SK-MEL-5 (cell line): ENCODE results near the gene ATP11B. TPM values are rescaled to one million over a fixed set of nuclear protein-coding genes. Genes with fewer than 3 reads are reported as not detected.
"Not testable (repeated sequence)": the region's sequence is repeated elsewhere in the genome, so short reads cannot be mapped to it uniquely, and the experiment has no call there.

ENCODE experiments used
- DNase-seq: peaks from one replicate; pipeline ENCODE4 v3.0.0-alpha.2; 2016; ENCODE audit warnings: low read depth, low spot score
- in situ Hi-C: cut with HindIII; loops from 2 replicates; pipeline ENCODE4 v1.10.0; 2016; ENCODE audit warnings: low sequenced_read_pairs, high pct_unique_total_duplicates, low pct_unique_long_range_greater_than_20kb
- total RNA-seq: library from RNA; depleted of rRNA; stranded (reverse); fragments of >200 nt; shearing (Covaris generic); gene quantifications from 2 replicates; pipeline ENCODE4 v1.2.3, GENCODE V29; 2014

Gene ATP11B
- total RNA-seq, 1 experiment from 2014 or later = 49.6 TPM

- no peak for DNase-seq
- in situ Hi-C loops = no loop called here
Observed at GRCh38 chr3:182790612-182791011, 2.7 kb upstream of the ATP11B start.

- in situ Hi-C loops = no loop called here
- DNase-seq = peak; percentile 12
Observed at GRCh38 chr3:182793663-182794454, 555 bp downstream of the ATP11B start.

- no peak for DNase-seq
- in situ Hi-C loops = no loop called here
Observed at GRCh38 chr3:182794455-182795388, 1.4 kb downstream of the ATP11B start.

GRCh38 chr3:182795389-182795782 lies 2.1 kb downstream of the ATP11B start:
- in situ Hi-C loops = no loop called here
- peak; percentile 24 for DNase-seq

- in situ Hi-C loops = no loop called here
- DNase-seq = no peak
Observed at GRCh38 chr3:182796310-182796709, 3.0 kb downstream of the ATP11B start.

GRCh38 chr3:182797876-182798275 lies 4.6 kb downstream of the ATP11B start:
- no peak for DNase-seq
- in situ Hi-C loops = no loop called here

- in situ Hi-C loops, DNase-seq: not testable (repeated sequence)
Observed at GRCh38 chr3:182799143-182799542, 5.8 kb downstream of the ATP11B start.

- DNase-seq = no peak
- in situ Hi-C loops = no loop called here
Observed at GRCh38 chr3:182800508-182800907, 7.2 kb downstream of the ATP11B start.

GRCh38 chr3:182802413-182803390 lies 9.4 kb downstream of the ATP11B start:
- in situ Hi-C loops = no loop called here
- no peak for DNase-seq

- in situ Hi-C loops = no loop called here
Observed at GRCh38 chr3:182803596-182803995, 10.3 kb downstream of the ATP11B start.

GRCh38 chr3:182807061-182807460 lies 13.8 kb downstream of the ATP11B start:
- DNase-seq = no peak
- in situ Hi-C loops = no loop called here

More at GRCh38 chr3:182803596-182803995, 10.3 kb downstream of the ATP11B start:
- no peak for DNase-seq

- in situ Hi-C loops = no loop called here
Observed at GRCh38 chr3:182808041-182808770, 14.9 kb downstream of the ATP11B start.

GRCh38 chr3:182809531-182809930 lies 16.2 kb downstream of the ATP11B start:
- in situ Hi-C loops = no loop called here
- DNase-seq = no peak

More at GRCh38 chr3:182808041-182808770, 14.9 kb downstream of the ATP11B start:
- no peak for DNase-seq

- in situ Hi-C loops = no loop called here
- no peak for DNase-seq
Observed at GRCh38 chr3:182810574-182811268, 17.4 kb downstream of the ATP11B start.

- in situ Hi-C loops = no loop called here
- no peak for DNase-seq
Observed at GRCh38 chr3:182811269-182811596, 17.9 kb downstream of the ATP11B start.

- in situ Hi-C loops = no loop called here
Observed at GRCh38 chr3:182812123-182812522, 18.8 kb downstream of the ATP11B start.

More at GRCh38 chr3:182812123-182812522, 18.8 kb downstream of the ATP11B start:
- DNase-seq = no peak
